ENCODE measurements around the gene CHMP2B. TPM values are rescaled to one million over a fixed set of nuclear protein-coding genes. Genes with fewer than 3 reads are reported as not detected.

CHMP2B gene
- total and polyA plus RNA-seq, 2 of the 4 experiments (the other 2 are of a cell fraction) = 6.8 to 14.0 TPM

DNA sequence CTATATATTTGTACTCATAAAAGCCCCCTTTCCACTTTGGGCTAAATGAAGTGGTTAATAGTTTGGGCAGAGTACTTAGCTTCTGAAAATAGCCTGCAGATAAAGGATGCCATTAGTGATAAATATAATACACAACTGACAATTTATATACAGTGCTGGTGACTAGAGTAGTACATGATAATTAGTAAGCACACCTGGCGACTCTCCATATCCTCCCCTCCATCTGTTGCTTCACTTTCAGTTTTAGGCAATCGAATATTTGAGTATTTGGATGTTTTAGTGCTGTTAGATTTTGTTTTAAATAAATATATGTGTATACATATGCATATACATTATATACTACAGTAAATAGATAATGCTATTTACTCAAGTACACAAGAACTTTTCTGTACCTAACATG is 35.9 kb upstream of the CHMP2B start:
- dilution Hi-C loops (cut with HindIII; ENCODE audit: low sequenced_read_pairs, unreplicated experiment) (no loop called here), in situ Hi-C loops (cut with MboI; ENCODE audit: low sequenced_read_pairs) (no loop called here), intact Hi-C loops (cut with micrococcal nuclease) (no loop called here)
- ChIA-PET CTCF (interaction anchor here (0.5 kb wide), 1 partner anchor 27 kb away, joined by 3 read pairs; no protein-coding TSS in a partner anchor), POLR2A (ENCODE audit: unreplicated experiment) (no interaction called here)
- H3K4me2 ChIP-seq (ENCODE audit: low read depth, low read length) = no peak overlapping the region
- H4K8ac ChIP-seq (ENCODE audit: low read depth in 2 of 2, low read length in 2 of 2) = no peak overlapping the region
- no peaks in the 10 kb centered on the region; the same call in 1 of the 2 replicates for H3K27me3 ChIP-seq (ENCODE audit: control insufficient read depth, insufficient read depth, low read length)
- no peaks in the 10 kb centered on the region for H3K36me3 ChIP-seq (ENCODE audit: control insufficient read depth, insufficient read depth, low read length)
- H3K56ac ChIP-seq (ENCODE audit: extremely low read depth, insufficient read depth, low read length) = no peak overlapping the region
- no peak overlapping the region for H3K4ac ChIP-seq (ENCODE audit: low read depth, low read length)
- no peak overlapping the region for H3K4me3 ChIP-seq (ENCODE audit: insufficient read depth, low read depth, low read length)
- no peak overlapping the region for H2BK5ac ChIP-seq (ENCODE audit: low read depth, low read length, poor library complexity, severe bottlenecking)
- H3K9me1 ChIP-seq (ENCODE audit: insufficient read depth, low read length) = no peaks in the 10 kb centered on the region
- no peak overlapping the region for H4K91ac ChIP-seq (ENCODE audit: insufficient read depth, low read depth, low read length)
- no peak overlapping the region for H3K27ac ChIP-seq (ENCODE audit: insufficient read depth, low read length)
- ATAC-seq (ENCODE audit: low read depth) (no peak), DNase-seq (no peak)
- H2BK15ac ChIP-seq (ENCODE audit: low read depth, low read length) = no peak overlapping the region
- H3K4me1 ChIP-seq (ENCODE audit: control insufficient read depth, insufficient read depth, low read length) = no peaks in the 10 kb centered on the region
- H2BK120ac ChIP-seq (ENCODE audit: low read depth, low read length) = no peak overlapping the region
- no TSS peak for BruUV-seq (replicated peaks)
- no peaks in the 10 kb centered on the region for H4K20me1 ChIP-seq (ENCODE audit: insufficient read depth, low read length)
- no CpG with 5 or more reads among the region's 2 CpGs for WGBS, 2 experiments (ENCODE audit: extremely low coverage in 2 of 2, insufficient read length in 1 of 2)
- H2AK5ac ChIP-seq (ENCODE audit: low read depth, low read length) = no peak overlapping the region
- H3K9ac ChIP-seq (ENCODE audit: low read depth, low read length) = no peak overlapping the region
- H2BK20ac ChIP-seq (ENCODE audit: low read depth, low read length) = no peak overlapping the region
- no peak overlapping the region for H4K5ac ChIP-seq (ENCODE audit: low read depth, low read length)
- no peak overlapping the region for H2AFZ ChIP-seq (replicated peaks; ENCODE audit: low read length, poor library complexity)
- no peak for TF ChIP-seq POLR2A (IDR thresholded peaks at IDR 0.05; ENCODE audit: low read depth, low read length)
- no peak for TF ChIP-seq RAD21 (IDR thresholded peaks at IDR 0.05; ENCODE audit: low read length)
- no peak for TF ChIP-seq SMC3 (IDR thresholded peaks at IDR 0.05; ENCODE audit: low read depth, low read length)
- no peak for TF ChIP-seq FOS (IDR thresholded peaks at IDR 0.05; ENCODE audit: low read depth, low read length)
- no peak for TF ChIP-seq RCOR1 (IDR thresholded peaks at IDR 0.05; ENCODE audit: insufficient replicate concordance, low read length)
- TF ChIP-seq MAFK (IDR thresholded peaks at IDR 0.05; ENCODE audit: low read depth, low read length) = no peak
- no peak overlapping the region for H3K23ac ChIP-seq (ENCODE audit: low read depth, low read length)
- H3K18ac ChIP-seq (ENCODE audit: low read depth, low read length) = no peak overlapping the region
- no peaks in the 10 kb centered on the region for H3K9me3 ChIP-seq (ENCODE audit: control insufficient read depth, insufficient read depth, low read length)
- no peaks in the 10 kb centered on the region for H3K79me1 ChIP-seq (ENCODE audit: low read depth in 1 of 2, low read length in 2 of 2)
- H2AK9ac ChIP-seq (replicated peaks; ENCODE audit: low read depth, low read length, poor library complexity) = no peak overlapping the region
- no peak overlapping the region for H3K14ac ChIP-seq (replicated peaks; ENCODE audit: low read depth, low read length)
